DMS53 (cell line): Measurements from ENCODE around the gene ZNF106.
A peak's percentile ranks its signal among the peaks of the same experiment; 100 is the strongest.

ENCODE experiments used
- DNase-seq: peaks from one replicate; lab custom pipeline; 2025; lab: John Stamatoyannopoulos, UW

The ZNF106 gene

GRCh38 chr15:42490671-42491538 is at the start of gene ZNF106:
ZNF106 (minus strand) TSS chr15:42491141; CDS start chr15:42472289, 18,852 bp downstream.
- DNase-seq, result peak; percentile 92

DNA sequence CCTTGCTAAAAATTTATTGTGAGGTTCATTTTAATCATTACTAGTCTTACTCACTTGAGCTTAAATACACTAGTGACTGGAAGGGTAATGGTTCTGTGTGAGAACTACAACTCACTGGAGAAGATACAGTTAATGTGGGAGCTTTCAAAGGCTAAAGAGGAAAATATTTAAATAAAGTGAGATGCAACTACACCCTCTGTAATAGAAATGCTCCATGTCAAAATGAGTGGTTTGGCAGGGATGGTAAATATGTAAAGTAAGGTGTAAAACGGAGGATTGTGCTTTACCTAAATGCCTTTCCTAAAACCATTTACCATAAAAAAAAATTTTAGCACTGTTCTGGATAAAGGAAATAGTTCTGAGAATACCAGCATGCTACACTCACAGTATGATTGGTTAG is 42.3 kb upstream of the ZNF106 start:
- no peak for DNase-seq

DNA sequence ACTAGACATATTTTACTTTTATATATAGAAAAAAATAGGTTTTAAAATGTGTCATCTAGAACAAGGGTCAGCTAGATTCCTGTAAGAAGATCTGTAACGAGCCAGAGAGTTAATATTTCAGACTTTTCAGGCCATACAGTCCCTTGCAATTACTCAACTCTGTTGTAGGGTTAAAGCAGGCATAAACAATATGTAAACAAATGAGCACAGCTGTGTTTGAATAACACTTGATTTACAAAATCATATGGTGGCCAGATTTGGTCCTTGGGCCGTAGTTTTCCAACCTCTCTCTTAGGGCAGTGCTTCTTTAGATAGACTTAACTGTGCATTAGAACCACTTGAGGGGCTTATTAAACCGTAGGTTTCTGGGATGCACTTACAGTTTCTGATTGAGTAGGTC is 38.0 kb upstream of the ZNF106 start:
- no peak for DNase-seq

DNA sequence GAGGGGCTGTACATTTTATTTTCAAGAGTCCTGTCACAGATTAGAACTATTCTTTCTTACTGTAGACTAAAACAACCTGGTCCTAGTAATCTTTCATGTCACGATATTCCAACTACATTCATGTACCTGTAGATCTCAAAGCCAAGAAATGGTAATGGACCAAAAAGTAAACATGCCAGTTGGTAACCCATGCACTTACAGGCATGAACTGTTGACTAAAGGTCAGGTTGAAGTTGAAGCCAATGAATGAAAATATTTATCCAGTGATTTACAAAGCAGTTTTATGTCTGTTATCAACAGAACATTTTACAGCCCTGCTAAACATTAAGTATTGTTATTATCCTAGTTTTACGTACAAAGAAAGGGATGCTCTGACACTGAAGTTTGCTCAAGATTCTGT is 32.4 kb upstream of the ZNF106 start:
- peak; percentile 7 for DNase-seq

DNA sequence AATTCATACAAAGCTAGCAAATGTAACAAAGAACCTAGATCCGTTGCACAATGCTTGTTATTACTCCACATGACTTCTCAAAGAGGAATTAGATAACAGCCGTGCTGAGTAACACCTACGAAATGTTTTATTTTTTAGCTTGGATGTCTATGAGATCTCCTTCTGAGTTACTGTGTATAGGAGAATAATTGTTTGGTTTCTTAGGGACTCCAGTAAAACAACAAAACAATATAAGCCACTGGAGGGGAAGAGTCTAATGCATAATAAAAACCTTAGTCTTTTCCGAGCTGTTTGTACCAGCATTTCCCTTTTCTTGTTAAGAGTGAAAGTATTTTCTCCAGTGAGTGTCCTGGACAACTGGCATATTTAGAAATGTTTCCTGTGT is 20.1 kb upstream of the ZNF106 start:
- no peak for DNase-seq

GRCh38 chr15:42510258-42511006 is 19.5 kb upstream of the ZNF106 start:
- no peak for DNase-seq

DNA sequence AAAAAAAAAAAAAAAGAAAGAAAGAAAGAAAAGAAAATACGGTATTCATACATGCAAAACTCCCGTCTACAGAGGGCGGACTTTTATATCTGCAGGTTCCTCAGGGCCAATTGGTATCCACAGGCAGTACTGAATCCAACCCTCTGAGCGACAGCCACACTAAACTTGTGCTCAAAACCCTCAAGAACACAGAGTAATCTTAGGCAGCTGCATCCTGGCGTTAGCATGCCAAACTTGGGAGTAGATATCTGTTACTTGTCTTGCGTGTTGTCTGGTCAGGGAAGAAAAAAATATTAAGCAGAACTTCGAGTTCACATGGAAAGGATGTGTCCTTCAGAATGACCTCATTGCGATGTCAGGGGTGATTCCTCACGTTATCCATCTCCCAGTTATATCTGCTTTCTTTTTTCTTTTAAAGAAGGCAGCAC is 17.3 kb upstream of the ZNF106 start:
- no peak for DNase-seq

GRCh38 chr15:42507514-42507913 is 16.6 kb upstream of the ZNF106 start:
- no peak for DNase-seq

DNA sequence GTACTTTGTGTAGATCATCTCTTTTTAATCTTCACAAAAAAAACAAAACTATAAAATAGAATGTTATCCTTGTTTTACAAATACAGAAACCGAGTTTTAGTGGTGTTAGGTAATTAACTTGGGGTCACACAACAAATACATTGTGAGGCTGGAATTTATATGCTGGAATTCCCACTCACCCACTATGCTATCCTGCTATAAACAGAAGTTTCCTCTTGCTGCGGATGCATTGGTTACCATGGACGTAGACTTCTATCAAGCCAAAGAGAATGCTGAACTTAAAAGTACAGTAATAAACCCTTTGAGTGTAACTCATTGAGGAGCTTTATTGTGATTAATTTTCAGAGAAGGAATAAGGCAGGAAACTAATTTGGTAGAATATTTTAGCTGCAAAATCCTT is 13.7 kb upstream of the ZNF106 start:
- no peak for DNase-seq

GRCh38 chr15:42503825-42504224 is 12.9 kb upstream of the ZNF106 start:
- no peak for DNase-seq

DNA sequence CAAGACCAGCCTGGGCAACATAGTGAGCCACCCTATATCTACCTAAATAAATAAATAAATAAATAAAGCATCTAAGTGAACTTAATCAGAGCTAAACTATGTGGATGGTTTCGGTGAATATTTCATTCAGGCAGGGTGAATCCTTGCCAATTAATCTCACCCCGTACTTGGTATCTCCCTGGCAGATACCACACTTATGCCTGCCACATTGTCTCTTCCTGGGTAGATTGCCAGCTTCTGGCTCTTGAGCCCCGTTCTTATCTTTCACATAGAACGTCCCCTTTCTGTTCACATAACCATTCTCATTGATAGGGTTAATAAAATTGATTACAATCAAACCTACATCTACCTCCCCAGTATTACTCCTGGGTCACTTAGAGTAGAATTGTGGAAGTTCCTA is 11.5 kb upstream of the ZNF106 start:
- DNase-seq, result no peak

GRCh38 chr15:42499858-42500609 is 9.1 kb upstream of the ZNF106 start:
- no peak for DNase-seq

DNA sequence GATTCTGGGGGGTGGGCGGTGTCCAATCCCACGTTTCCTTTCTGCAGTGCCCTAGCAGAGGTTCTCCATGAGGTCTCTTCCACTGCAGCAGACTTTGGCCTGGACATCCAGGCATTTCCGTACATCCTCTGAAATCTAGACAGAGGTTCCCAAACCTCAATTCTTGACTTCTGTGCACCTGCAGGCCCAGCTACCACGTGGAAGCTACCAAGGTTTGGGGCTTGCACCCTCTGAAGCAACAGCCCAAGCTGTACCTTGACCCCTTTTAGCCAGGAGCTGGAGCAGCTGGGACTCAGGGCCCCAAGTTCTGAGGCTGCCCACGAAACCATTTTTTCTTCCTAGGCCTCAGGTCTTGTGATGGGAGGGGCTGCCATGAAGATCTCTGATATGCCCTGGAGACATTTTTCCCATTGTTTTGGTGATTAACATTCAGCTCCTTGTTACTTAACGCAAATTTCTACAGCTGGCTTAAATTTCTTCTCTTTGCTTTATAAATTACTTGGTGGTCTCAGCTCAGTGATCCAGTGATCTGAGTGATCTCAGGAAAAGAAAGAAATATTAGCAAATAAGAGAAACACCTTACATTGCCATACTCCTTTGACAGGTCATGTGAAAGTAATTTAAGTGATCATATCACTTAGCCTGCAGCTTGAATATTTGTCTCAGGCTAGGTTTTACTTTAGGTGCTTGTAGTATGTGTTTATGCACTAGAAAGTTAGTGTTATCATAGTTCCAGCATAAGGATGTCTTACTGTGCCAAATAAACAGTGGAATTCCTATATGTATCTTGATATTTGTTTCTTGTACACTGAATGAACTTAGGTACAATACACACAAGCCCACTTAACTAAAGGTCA is 7.5 kb upstream of the ZNF106 start:
- no peak for DNase-seq

GRCh38 chr15:42495361-42496212 is 4.6 kb upstream of the ZNF106 start, which contains the start of gene SNAP23:
SNAP23 (plus strand) TSS chr15:42495634; CDS start chr15:42511847, 16,213 bp downstream.
- peak; percentile 92 for DNase-seq

DNA sequence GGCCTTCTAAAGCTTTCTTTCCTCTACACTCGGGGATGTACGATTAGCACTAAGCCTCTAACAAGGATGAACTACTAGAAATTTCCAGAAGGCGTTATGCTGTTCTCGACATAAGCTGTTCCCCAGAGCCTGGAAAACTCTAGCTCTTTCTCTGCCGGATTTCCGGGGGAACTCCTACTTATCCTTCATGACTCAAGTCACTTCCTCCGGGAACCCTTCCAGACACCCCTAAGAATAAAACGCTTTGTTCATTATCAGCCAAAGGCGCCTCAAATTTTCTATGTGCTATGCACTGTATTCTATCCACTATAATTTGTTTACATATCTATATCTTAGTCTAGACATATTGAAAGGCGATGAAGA is 4.0 kb upstream of the ZNF106 start:
- DNase-seq, result peak; percentile 65

- no peak for DNase-seq
Observed at GRCh38 chr15:42493679-42494078, 2.7 kb upstream of the ZNF106 start.

DNA sequence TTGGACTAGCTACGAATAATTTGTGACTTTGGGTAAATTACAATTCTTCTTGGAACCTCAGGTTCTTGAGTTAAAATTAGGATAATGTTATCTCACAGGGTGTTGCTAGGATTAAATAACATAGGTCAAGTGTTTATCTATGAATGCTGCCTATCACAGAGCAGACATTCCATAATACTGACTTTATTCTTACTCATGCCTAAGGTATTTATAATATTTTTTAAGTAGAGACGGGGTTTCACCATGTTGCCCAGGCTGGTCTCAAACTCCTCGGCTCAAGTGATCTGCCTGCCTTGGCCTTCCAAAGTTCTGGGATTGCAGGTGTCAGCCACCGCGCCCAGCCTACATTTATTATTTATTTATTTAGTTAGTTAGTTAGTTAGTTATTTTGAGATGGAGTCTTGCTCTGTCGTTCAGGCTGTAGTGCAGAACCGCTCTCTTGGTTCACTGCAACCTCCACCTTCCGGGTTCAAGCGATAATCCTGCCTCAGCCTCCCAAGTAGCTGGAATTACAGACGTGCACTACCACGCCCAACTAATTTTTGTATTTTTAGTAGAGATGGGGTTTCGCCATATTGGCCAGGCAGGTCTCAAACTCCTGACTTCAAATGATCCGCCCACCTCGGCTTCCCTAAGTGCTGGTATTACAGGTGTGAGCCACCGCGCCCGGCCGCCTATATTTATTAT is 741 bp upstream of the ZNF106 start:
- peak; percentile 60 for DNase-seq

- peak; percentile 42 for DNase-seq
Observed at GRCh38 chr15:42490291-42490670, 660 bp downstream of the ZNF106 start.

DNA sequence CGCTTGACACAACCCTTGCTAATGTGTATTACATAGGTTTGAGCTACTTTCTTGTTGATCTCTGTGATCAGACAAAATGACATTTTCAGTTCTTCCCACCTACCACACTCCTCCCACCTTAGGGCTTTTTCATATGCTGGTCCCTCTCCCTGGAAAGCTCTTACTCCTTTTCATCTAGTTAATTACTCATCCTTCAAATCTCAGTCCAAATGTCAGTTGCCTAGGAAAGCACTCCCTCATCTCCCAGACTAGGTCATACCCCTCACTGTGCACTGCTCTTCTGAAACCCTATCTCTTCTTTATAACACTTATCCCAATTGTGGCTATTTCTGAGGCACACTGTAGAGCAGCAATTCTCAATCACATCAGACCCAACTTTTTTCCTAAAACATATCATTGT is 7.3 kb downstream of the ZNF106 start:
- no peak for DNase-seq

GRCh38 chr15:42482701-42483100 is 8.2 kb downstream of the ZNF106 start:
- no peak for DNase-seq
